ENCODE measurements around the gene GNG7. TPM values are rescaled to one million over a fixed set of nuclear protein-coding genes. Genes with fewer than 3 reads are reported as not detected.
A peak's percentile ranks its signal among the peaks of the same experiment; 100 is the strongest.
"Not testable (repeated sequence)": the region's sequence is repeated elsewhere in the genome, so short reads cannot be mapped to it uniquely, and the experiment has no call there.

GNG7 gene
- total RNA-seq, 2 donors from 2014 or later: 8.7 to 22.9 TPM

DNA sequence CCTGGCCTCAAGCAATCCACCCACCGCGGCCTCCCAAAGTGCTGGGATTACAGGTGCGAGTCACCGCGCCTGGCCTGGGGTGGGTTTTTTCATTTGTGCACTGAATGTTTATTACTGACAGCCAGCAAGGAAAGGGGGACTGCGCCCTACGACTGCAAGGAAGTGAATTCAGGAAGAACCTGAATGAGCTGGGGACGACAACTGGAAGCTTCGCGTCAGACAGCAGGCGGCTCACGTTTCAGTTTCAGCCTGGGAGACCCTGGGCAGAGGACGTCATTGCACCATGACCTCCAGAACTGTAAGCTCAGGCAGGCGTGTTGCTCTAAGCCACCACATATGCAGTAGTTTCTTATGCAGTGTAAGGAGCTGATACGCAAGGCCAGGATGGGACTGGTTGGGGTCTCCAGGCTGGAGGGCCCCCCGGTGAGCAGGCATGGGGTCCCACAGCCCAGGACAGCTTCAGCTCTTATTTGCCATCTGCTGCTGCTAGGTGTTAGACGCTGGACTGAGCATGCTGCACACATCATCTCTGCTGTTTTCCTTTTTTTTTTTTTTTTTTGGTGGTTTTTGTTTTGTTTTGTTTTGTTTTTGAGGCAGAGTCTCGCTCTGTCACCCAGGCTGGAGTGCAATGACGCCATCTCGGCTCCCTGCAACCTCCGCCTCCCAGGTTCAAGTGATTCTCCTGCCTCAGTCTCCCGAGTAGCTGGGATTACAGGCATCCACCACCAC lies 160.0 kb downstream of the GNG7 start:
- peak overlapping the region; percentile 88 to 92 for H3K27ac ChIP-seq
- H3K27me3 ChIP-seq (replicated peaks; ENCODE audit: insufficient read depth): no peaks in the 10 kb centered on the region
- no peak overlapping the region for H3K4me3 ChIP-seq
- intact Hi-C loops (cut with DNase I): loop anchor here (2.0 to 5.0 kb wide), 3 partner anchors 36 to 66 kb away; partner anchors contain the start of gene GADD45B
- TF ChIP-seq POLR2AphosphoS5 (IDR thresholded peaks at IDR 0.05) (no peak), POLR2A (IDR thresholded peaks at IDR 0.05) (no peak)
- H3K4me1 ChIP-seq (replicated peaks): peaks cover 44% of the 10 kb centered on the region
- 79% methylated on average over 22 of the region's 22 CpGs for WGBS
- H3K36me3 ChIP-seq: no peaks in the 10 kb centered on the region
- no peaks in the 10 kb centered on the region for H3K9me3 ChIP-seq
- no peak for DNase-seq (ENCODE audit: low spot score)

DNA sequence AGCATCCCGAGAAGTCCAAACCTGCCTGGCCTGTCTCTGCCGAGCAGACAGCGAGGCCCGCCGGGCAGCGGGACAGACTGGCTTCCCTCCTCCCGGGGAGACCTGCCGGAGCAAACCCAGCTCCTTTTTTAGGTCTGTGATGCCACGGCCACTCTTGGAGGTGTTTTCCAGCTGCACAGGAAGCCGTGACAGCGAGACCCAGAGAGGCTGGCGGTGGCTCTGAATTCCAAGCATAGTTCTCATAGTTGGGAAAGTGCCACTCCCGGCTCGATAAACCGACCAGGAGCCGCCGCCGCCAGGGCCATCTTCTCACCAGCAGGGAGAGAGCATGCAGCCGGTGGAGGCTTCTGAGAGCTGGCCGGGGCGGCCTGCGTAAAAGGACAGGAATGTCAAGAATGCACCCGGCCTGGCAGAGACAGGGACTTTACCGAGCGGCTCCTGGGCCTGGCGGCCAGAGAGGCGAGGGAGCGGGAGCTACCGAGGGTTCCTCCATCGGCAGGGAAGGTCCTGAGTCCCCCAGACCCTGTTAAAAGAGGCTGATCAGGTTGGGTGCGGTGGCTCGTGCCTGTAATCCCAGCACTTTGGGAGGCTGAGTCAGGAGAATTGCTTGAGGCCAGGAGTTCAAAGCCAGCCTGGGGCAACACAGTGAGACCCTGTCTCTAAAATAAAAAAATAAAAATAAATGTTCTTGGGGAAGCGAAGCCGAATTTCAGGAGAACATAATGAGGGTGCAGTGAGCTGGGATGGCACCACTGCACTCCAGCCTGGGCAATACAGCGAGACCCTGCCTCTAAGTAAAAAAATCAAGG lies 161.6 kb downstream of the GNG7 start:
- WGBS: 14% methylated on average over 35 of the region's 35 CpGs
- Histone ChIP-seq H3K4me1 (replicated peaks) (peaks cover 44% of the 10 kb centered on the region), H3K36me3 (no peaks in the 10 kb centered on the region), H3K9me3 (no peaks in the 10 kb centered on the region), H3K27me3 (replicated peaks; ENCODE audit: insufficient read depth) (no peaks in the 10 kb centered on the region), H3K27ac (peak overlapping the region; percentile 88 to 92), H3K4me3 (peak overlapping the region in 1 of 2 donors; percentile 0)
- peak; percentile 94 for DNase-seq (ENCODE audit: low spot score)
- TF ChIP-seq POLR2A (IDR thresholded peaks at IDR 0.05): peak; percentile 18
- TF ChIP-seq, protein P1, sequence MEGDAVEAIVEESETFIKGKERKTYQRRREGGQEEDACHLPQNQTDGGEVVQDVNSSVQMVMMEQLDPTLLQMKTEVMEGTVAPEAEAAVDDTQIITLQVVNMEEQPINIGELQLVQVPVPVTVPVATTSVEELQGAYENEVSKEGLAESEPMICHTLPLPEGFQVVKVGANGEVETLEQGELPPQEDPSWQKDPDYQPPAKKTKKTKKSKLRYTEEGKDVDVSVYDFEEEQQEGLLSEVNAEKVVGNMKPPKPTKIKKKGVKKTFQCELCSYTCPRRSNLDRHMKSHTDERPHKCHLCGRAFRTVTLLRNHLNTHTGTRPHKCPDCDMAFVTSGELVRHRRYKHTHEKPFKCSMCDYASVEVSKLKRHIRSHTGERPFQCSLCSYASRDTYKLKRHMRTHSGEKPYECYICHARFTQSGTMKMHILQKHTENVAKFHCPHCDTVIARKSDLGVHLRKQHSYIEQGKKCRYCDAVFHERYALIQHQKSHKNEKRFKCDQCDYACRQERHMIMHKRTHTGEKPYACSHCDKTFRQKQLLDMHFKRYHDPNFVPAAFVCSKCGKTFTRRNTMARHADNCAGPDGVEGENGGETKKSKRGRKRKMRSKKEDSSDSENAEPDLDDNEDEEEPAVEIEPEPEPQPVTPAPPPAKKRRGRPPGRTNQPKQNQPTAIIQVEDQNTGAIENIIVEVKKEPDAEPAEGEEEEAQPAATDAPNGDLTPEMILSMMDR (IDR thresholded peaks at IDR 0.05): peak in 2 of 4 experiments; percentile 57 to 71
- TF ChIP-seq POLR2AphosphoS5 (IDR thresholded peaks at IDR 0.05): peak; percentile 94
- intact Hi-C loops (cut with DNase I): loop anchor here (5.0 kb wide), 1 partner anchor 44 kb away; no protein-coding TSS in a partner anchor

DNA sequence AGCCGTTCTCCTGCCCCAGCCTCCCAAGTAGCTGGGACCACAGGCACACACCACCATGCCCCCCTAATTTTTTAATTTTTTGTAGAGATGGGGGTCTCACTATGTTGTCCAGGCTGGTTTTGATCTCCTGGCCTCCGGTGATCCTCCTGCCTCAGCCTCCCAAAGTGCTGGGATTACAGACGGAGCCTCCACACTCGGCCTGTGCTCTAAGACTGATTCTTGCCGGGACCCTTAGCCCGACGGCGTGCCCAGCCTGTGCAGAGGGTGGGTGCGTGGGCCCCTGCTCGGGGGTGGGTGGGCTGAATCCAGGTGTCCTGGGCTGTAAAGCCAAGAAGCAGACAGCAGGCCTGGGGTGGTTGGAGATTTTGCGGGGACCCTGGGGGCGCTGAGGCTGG lies 162.2 kb downstream of the GNG7 start:
- DNase-seq (ENCODE audit: low spot score): no peak
- Histone ChIP-seq H3K27ac (peak overlapping the region; percentile 88 to 92), H3K4me3 (peak overlapping the region in 1 of 2 donors; percentile 0), H3K4me1 (replicated peaks) (peaks cover 44% of the 10 kb centered on the region), H3K36me3 (no peaks in the 10 kb centered on the region), H3K9me3 (no peaks in the 10 kb centered on the region), H3K27me3 (replicated peaks; ENCODE audit: insufficient read depth) (no peaks in the 10 kb centered on the region)
- 63% methylated on average over 12 of the region's 12 CpGs for WGBS
- TF ChIP-seq POLR2A (IDR thresholded peaks at IDR 0.05) (no peak), POLR2AphosphoS5 (IDR thresholded peaks at IDR 0.05) (no peak)
- TF ChIP-seq, protein P1 (IDR thresholded peaks at IDR 0.05): no peak
- intact Hi-C loops (cut with DNase I): loop anchor here (5.0 kb wide), 1 partner anchor 43 kb away; no protein-coding TSS in a partner anchor

DNA sequence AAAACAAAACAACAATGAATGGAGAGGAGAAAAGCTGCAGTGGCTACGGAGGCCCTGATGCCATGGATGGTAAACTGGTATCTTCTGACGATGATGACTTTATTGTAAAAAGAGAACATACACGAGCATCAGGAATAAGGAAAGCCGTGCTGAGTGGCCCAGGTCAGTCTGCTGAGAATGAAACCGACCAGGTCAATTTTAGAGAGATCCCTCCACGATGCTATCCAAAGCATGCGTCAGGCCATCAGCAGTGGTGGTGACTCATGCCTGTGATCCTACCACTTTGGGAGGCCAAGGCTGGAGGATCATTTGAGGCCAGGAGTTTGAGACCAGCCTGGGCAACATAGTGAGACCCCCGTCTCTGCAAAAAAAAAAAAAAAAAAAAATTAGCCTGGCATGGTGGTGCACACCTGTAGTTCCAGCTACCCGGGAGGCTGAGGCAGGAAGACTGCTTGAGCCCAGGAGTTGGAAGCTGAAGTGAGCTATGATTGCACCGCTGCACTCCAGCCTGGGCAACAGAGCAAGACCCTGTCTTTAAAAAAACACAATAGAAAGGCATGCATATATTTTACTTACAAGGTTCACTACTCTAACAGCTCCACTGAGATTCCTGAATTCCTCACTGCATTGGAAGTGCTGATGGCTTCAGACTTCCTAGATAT lies 164.3 kb downstream of the GNG7 start:
- peaks cover 28% of the 10 kb centered on the region for H3K4me1 ChIP-seq (replicated peaks)
- no peaks in the 10 kb centered on the region for H3K27me3 ChIP-seq (replicated peaks; ENCODE audit: insufficient read depth)
- 96% methylated on average over 10 of the region's 10 CpGs for WGBS
- DNase-seq (ENCODE audit: low spot score): no peak
- no peaks in the 10 kb centered on the region for H3K9me3 ChIP-seq
- intact Hi-C loops (cut with DNase I): no loop called here
- no peak overlapping the region for H3K27ac ChIP-seq
- TF ChIP-seq POLR2AphosphoS5 (IDR thresholded peaks at IDR 0.05) (no peak), POLR2A (IDR thresholded peaks at IDR 0.05) (no peak)
- TF ChIP-seq, protein P1 (IDR thresholded peaks at IDR 0.05): no peak
- H3K4me3 ChIP-seq: no peak overlapping the region
- no peaks in the 10 kb centered on the region for H3K36me3 ChIP-seq

DNA sequence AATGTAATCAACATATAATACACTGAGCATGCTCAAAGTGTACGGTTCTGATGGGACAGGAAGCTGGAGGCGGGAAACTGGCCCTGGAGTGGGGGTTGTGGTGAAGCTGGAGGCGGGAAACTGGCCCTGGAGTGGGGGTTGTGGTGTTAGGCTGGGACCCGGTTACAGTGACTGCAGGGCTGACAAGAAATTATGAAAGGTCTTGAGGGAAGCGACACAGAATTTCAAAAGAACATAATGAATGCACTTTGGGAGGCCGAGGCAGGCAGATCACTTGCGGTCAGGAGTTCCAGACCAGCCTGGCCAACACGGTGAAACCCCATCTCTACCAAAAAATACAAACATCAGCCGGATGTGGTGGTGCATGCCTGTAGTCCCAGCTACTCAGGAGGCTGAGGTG lies 164.9 kb downstream of the GNG7 start:
- intact Hi-C loops (cut with DNase I); H3K36me3 ChIP-seq; H3K4me3 ChIP-seq; DNase-seq (ENCODE audit: low spot score); H3K27me3 ChIP-seq (replicated peaks; ENCODE audit: insufficient read depth); H3K27ac ChIP-seq; H3K9me3 ChIP-seq: not testable (repeated sequence)
- WGBS: 87% methylated on average over 9 of the region's 9 CpGs
- H3K4me1 ChIP-seq (replicated peaks): peaks cover 22% of the 10 kb centered on the region
